Endometrium (tissue), 2 donors: ENCODE results near the gene RAD51B.

Source experiments
- FAIRE-seq: peaks from 2 replicates; lab custom pipeline; 2012; peaks lifted over from hg19 to GRCh38; lab: Jason Lieb, UNC
- donor health status: control.
- donor health status: control.

The RAD51B gene

DNA sequence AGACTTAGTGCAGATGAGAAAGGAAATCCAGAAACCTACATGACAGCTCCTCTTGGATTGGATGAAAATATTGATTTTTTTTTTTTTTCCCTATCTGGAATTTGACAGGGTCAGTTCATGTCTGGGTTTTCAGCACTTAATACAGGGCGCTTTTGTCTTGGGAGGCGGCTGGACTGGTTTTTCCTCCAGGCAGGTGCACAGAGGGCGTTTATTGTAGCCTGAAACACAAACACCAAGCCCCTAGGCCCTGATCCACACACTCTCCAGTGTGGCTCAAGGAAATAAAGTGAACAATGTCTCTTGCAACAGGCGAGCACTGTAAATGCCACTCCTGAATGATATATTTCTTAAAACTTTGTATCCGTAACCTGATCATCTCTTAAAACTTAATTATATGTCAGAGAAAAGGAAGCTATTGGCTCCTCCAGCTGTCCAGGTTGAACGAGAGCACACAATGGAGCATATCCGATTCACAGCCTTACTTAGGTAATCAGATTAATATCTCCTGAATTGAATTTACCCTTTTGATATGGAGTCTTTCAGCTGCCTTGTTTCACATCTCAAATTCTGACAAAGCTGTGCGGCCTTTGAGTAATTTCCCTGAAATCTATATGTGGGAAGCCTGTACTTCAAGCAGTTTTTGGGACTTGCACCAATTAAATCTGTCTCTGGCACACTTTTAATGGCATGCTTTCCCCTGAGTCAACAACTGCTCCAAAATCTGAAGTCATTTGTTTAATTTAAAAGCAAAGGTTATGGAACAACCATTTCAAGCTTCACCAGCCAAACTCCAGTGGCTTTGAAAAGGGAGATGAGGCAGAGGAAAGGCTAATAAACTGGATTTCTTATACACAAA is 487.6 kb downstream of the RAD51B start:
- no peak for FAIRE-seq

DNA sequence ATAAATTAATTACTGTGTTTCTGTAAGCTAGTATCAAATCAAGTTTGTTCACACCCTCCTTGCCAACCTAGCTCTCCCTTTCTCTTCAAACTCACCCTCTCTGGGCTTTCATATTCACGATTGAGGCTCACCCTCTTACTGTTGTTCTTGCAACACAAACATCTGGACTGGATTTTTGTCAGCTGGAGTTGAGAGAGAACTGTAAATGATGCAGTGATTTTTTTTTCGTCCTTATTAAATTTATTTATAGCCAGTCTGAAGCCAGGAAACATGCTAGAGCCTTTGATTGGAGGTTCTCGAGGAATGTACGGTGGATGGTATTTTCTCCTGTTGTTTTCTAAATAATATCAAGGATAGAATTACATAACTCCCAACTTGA is 488.2 kb downstream of the RAD51B start:
- peak; percentile 96 for FAIRE-seq

DNA sequence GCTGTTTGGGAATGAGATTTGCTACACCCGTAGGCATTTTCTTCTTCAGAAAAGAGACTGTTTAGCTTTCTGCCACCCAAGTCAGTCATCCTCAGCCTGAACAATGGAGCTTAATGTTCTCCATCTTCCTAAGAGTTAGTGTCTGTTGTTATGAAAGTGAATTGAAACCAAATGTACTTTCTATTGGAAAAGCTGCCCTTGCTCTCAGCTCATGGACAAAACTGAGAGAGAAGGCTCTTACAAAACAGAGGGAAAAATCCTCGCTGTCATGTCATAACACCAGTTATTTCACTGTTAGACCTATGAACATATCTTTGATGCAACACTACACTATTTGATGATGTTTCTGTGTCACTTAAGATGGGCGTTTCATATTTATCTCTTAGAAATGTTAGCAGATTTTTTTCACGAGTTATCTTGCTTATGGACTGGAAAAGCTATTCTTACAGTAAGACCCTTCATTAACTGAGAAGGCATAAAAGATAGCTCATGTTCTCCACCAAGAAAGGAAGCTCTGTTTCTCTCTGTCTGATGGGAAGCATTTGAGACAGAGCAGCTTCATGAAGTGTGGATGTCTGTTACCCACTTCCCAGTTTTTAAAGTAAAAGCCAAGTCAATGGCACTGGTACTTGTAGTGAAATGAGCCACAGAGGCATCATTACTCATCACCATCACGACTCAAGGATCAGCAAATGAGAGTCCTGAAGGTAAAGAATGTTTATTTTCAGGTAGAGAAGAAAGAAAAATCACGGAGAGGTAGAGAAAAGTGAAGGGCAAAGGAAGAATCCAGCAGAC is 489.3 kb downstream of the RAD51B start:
- no peak for FAIRE-seq

DNA sequence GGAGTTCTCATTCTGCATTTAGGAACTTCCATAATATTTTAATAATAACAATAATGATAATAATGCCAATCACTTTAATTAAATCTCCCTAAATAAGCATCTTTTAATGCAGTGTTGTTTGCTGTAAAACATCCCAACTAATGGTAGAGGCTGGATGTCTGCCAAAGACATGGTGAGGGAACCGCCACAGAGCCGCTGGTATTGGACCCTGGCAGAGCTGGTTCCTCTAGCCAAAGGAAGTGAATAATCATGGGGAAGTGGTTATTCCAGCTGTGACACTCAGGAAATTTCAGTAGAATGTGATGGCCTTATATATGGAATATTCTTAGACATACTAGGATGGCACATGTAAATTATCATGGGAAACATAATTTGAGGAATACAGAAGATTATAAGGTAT is 490.0 kb downstream of the RAD51B start:
- FAIRE-seq = no peak

DNA sequence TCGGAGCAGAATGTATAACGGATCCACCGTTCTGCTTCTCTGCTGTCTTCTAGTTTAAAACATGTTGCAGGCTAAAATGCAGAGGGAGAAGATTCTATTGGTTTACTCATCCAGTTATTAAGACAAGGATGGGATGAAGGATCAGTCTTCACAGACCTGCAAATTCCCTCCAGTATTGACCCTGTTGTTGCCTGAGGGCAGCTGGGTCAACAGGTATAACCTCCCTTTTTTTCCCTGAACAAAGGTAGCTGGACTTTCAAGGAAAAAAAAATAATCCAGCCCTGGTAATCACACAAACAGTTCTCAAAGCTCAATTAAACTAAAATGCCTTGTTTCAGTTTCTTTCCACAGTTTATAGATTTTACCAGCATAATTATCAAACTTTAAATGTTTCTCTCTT is 492.7 kb downstream of the RAD51B start:
- no peak for FAIRE-seq

DNA sequence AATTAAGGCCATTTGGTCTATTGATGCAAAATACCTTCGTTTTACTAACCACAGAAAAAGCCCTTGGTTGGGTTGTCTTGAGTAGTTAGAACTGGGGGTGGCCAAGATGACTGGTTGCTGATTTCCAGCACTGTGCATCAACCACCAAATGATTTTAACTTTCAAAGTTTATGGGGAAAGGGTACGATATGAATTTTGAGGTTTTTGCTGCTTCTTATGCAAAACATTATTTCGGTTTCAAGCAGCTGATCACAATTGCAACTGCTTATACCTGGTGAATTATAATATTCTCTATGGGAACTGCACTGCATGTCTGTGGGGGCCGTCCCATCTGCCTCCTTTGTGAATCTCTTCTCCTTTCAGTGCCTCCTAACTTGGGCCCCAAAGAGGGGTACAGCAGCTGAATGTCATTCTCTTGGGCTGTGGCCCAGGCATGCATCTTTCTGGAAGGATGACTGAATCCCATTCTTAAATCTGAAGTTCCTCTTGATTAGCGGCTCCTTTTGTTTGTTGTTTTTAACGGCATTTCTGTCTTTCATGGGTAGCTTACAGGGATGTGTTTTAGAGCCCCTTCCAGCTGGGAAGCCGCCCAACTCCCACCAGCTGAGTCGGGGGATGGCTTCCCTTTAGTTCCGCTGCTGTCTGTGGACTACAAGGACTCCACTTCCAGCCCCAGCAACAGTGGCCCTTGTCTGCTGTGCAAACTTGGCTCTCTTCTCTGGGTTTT is 493.5 kb downstream of the RAD51B start:
- no peak for FAIRE-seq

DNA sequence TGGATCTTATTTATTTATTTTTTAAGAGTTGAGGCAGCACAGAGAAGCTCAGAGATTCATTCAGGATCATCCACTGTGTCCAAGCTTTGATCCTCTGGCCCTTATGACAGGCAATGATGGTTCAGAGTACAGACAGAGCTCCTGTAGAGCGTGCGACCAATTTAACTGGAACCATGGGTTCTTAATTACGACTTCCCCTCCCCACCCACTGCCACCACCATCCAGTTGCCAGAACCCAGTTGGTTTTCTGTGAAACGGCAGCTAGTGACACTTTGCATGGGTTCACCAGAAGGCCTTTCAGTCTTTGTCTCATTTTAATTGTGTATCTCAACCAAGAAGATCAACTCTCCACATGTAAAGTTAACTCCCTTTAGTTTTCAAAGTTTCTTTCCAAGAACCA is 495.1 kb downstream of the RAD51B start:
- FAIRE-seq = no peak

DNA sequence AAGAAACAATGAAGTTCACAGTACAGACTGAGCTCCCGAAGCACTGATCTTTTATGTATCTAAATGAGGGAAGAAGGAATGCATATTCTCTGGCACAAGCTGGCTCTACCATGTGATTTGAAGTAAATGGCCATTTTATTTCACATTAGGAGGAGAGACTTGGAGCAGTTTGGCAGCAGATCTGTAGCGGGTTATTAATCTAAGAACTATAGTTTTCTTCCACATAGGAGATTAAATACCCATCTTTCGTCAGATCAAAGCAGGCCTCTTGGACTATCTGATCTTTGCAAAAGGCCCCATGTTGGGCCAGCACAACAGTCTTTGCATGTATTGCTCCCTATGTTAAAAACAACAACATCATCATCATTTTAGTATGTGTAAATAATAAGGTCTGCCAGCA is 495.5 kb downstream of the RAD51B start:
- no peak for FAIRE-seq

DNA sequence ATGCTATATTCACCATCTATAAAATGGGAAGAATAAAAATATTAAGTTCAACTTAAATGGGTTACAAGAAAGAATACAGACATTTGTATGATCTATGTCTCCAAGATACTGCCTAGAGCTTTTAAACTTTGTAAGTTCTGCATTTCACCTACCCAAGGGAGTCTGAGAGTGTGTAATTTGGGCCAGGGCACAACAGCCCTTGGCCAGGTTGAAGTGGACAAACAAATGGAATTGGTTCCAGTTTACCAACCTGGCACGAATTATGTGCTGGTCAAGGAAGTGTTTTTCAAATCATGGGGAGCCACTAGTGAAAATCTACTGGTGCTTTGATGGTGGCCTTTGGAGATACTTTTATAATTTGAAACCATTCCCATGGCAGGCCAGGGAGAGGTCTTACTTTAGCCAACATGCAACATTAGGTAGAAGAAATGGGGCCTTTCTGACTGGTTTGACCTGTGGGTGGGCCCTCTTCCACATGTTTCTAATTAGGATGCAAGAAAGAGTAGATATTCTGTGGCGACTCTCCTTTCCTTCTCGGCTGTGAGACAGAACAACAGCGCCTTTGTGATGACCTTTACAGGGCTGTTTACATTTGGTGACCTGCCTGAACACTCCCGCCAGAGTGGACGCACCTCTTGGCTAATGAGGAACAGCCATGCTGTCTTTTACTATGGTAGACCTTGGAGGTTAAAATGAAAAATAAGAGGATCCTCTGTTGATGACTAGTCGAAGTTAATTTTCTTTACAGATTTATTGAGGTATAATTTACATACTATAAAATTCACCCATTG is 496.7 kb downstream of the RAD51B start:
- peak; percentile 92 for FAIRE-seq

DNA sequence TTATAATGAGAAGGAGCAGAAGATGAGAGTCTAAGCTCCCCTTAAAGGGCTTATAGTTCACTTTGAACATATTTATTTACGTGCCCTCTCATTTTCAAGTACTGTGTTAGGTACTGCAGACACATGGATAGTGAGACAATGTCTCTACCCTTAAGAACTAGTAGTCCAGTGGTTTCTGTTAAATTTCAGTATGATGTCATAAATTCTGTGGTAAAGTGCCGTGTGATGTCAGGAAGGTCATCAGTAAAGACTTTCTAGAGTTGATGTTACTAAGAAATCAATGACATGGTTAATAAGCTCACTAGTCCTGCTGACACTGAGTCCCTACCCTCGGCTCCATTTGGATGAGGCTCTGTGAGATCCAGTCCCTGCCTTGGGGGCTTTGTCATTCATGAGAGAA is 497.7 kb downstream of the RAD51B start:
- no peak for FAIRE-seq

DNA sequence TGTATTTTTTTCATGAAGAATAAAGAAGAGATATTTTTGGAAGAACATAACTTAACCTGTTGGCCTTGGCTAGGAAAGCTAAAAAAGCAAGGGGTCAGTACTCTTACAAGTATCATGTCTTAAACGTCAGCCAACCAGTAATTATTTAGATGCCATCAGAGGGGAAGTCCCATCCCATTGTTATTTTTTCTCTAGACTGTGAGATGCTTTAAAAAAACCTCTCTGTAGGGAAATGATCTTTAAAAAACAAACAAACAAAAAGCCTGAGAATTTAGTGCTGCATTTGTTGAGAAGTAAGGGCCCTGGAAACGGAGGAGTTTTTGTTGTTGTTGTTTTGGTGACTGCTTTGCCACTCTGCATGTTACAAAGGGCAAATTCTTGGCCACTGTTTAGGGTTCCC is 499.2 kb downstream of the RAD51B start:
- FAIRE-seq = peak; percentile 77

DNA sequence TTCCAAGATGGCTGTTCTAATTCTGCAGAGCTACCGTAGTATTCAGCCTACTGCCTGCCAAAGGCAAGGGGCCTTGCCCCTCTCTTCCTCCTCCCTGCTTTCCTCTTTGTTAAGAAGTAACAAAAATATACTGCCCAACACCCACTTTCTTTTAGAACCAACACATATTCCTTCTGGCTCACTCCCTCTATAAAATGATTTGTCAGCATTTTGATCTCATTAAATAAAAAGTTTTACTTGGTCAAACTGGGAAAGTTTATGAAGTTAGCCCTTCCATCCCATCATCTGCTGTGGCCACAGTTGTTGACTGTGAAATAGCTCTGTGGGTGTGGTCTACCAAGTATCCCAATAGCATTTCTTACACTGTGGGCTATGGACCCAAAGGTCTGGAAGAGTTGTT is 500.9 kb downstream of the RAD51B start:
- FAIRE-seq = no peak

DNA sequence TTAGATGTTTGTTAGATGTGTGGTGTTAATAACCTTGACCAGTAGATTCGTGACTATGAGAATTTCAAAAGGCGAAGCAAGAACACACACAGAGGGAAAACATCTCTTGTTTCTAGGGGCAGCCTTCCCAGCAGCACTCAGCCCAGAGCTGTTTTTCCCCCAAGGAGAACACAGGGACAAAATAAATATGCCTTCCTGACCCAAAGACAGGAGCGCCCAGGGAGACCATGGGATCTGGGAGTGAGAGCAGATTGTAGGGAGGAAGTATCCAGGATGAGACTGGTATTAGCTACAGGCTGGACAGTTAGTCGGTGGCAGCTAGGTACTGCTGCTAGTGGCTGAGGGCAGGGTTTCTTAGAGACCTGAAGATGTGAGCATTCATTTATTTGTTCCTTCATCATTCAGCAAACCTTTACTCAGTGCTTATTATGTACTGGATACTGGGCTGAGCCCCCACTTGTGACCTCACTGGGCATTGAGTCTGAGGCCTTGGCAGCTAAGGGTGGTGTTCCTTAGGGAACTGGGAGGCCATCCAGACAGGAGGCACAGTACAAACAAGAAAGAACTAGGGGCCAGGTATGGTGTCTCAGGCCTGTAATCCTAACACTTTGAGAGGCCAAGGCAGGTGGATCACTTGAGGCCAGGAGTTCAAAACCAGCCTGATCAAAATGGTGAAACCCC is 503.5 kb downstream of the RAD51B start:
- FAIRE-seq = no peak

DNA sequence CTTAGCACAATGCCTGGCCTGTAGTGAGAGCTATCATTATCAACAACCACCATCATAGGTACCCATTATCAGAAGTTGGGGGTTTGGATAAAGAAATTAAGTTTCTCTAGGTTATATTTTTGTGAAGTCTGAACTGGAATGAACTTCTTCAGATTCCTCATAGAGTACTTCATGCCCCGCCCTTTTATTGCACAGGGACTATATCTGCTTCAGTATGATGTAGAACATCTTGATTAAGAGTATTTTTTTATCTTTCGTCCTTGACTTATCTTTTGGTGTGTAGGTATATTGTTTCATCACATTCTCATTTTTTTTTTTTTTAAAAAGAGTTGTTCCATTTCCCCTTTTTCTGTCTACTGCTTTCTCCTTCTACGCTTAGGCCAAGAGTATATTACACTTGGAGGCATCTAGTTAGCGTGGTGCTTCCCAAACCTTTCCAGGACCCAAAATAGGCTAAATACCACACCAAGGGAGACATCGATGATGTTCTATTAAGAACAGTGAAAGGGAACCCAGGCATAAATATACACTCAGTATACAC is 505.8 kb downstream of the RAD51B start:
- FAIRE-seq = no peak

DNA sequence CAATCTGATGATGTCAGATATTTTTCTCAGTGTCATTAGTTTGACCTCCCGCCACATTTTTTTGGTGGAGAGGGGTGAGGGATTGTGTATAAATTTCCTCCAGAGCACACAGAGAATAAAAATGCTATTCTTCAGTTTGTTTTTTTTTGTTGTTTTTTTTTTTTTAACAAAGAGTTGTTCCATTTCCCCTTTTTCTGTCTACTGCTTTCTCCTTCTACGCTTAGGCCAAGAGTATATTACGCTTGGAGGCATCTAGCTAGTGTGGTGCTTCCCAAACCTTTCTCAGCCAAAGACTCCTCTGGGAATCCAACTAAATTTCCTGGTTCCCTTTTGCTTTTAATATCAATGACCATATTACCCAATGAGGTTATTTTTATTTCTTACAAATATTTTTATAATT is 507.7 kb downstream of the RAD51B start:
- FAIRE-seq = no peak

DNA sequence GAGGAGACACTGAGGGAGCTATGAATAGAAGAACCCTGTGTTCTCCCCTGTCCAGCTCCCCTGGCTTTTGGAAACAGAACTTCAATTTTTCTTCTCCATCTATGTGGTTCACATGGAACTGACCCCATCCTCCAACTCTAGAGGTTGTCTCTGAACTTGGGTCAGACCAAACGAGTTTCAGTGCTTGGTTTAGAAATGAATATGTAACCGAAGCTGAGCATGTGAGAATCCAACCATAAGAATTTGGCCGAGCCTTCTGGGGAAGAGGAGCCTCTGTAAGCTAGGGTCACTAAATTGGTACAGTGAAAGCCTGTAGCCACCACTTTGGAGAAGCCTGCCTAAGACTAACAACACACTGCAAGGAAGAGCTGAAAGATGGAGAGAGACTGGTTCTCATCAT is 508.9 kb downstream of the RAD51B start:
- no peak for FAIRE-seq

DNA sequence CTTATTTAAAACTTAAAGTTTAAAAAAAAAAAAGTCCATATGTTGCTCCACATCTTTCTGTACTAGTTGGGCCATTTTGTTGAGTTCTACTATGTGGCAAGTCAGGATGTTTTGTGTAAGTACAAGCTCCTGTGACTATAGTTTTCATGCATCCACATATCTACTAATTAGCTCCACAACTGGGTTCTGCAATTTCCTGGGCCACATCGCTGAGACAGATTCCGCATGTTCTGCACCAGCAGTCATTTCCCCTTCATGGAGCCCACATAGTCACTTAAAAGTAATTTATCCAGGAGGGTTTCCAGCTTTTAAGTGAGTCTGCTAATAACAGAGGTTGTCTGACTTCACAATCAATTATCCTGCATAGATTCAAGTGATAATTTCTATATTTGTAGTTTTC is 511.8 kb downstream of the RAD51B start:
- FAIRE-seq = no peak

DNA sequence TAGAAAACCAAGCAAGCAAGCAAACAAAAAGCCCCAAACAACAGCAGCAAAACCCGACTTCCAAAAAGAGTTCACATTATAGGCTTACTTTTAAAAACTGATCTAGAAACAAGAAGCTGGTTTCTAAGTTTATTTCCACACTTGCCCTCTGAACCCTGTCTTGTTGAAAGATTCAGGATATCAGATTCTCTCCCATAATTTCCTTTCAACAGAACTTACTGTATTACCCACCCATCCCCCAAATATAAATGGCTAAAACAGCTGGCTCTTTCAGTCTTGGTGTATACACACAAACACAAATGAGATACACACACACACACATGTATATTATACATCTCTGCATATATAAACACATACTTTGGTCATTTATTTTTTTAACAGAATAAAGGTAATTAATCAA is 512.4 kb downstream of the RAD51B start:
- FAIRE-seq = no peak

DNA sequence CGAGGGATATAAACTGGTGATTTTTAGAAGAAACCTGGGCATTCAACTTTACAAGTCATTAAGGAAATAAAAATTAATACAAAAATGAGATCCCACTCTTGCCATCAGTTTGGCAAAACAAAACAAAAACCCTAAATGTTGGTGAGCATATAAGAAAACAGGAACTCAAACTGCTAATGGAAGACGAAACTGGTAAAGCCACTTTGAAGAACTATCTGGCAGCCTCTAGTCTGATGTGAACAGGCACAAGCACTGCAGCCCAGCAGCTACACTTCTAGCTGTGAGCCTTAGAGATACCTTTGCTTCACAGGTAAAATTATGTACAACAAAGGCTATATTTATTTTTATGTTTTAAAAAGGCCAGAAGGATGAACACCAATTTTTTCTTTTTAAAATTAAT is 513.7 kb downstream of the RAD51B start:
- FAIRE-seq = no peak

DNA sequence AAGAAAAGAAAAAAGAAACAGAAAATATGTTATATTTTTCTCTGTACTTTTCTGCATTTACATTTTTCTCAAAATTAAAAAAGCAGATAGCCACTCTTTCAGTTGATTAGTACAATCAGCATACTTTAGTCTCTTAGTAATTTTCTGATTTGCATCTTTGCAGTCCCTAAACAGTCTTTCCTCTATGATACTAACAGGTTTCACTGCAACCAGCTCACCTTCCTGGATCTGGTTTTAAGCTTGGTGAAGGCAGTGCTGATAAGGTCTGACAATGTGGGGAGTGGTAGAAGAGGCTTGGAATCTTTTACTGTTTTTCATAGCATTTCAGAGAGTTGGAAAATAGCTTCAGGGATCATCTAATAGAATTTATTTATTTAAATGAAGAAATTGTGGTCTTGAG is 515.7 kb downstream of the RAD51B start:
- no peak for FAIRE-seq

DNA sequence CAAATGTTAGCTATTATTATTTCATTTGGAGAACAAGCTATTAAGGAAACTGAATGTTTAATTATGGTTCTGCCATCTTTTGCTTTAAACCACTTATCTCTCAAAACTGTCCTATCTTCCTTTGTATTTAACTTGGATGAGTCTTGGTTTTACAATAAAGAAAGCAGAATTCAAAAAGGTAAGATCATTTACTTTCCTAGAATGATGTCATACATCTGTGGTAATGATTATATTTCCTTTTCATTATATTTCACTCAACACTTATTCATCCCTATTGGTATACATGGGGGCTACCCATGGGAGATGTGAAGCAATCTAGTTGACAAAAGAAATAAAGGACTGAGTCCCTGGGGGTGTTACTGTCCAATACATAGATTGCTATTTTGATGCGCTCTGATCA is 516.6 kb downstream of the RAD51B start:
- no peak for FAIRE-seq
